GM12874 (cell line): ENCODE results near the gene HAAO.

Experiments
- TF ChIP-seq, protein P1 (sequence below): IDR thresholded peaks from 2 replicates; pipeline ENCODE4 v1.5.1; 2011; ENCODE audit warnings: low read depth, mild to moderate bottlenecking, control low read depth, low read length, moderate library complexity; ENCODE audit not compliant: insufficient read depth

The HAAO gene

GRCh38 chr2:42781181-42781580 lies 11.2 kb downstream of the HAAO start:
- TF ChIP-seq, protein P1, sequence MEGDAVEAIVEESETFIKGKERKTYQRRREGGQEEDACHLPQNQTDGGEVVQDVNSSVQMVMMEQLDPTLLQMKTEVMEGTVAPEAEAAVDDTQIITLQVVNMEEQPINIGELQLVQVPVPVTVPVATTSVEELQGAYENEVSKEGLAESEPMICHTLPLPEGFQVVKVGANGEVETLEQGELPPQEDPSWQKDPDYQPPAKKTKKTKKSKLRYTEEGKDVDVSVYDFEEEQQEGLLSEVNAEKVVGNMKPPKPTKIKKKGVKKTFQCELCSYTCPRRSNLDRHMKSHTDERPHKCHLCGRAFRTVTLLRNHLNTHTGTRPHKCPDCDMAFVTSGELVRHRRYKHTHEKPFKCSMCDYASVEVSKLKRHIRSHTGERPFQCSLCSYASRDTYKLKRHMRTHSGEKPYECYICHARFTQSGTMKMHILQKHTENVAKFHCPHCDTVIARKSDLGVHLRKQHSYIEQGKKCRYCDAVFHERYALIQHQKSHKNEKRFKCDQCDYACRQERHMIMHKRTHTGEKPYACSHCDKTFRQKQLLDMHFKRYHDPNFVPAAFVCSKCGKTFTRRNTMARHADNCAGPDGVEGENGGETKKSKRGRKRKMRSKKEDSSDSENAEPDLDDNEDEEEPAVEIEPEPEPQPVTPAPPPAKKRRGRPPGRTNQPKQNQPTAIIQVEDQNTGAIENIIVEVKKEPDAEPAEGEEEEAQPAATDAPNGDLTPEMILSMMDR = no peak

DNA sequence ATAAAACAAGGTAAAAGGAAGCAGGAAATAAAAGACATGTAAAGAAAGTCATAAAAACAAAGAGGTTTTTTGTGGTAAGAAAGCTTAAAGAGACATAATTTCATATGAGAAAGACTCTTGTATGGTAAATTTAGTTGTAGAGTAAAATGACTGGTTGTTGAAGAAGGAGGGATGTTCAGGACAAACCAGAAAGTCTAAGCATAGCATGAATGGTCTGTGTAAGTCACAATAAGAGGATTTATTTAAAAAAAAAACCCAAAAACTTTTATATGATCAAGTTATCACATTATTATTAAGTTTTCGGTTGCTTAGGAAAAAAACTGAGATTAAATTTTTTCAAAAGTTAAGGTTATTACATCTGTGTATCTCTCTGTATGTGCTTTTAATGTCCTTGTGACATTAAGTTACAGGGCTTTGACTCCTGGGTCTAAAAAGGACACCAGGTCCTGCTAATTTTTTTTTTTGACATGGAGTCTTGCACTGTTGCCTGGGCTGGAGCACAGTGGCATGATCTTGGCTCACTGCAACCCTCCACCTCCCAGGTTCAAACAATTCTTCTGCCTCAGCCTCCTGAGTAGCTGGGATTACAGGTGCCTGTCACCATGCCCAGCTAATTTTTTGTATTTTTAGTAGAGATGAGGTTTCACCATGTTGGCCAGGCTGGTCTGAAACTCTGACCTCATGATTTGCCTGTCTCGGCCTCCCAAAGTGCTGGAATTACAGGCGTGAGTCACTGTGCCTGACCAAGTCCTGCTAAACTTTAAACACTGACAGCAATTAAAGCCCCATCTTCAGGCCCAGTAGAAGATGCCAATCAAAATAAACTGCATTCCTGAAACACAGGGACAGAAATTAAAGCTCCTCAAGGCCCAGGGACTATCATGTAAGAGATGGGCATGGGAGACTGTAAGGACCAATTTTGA lies 14.2 kb downstream of the HAAO start:
- TF ChIP-seq, protein P1 = no peak

- TF ChIP-seq, protein P1 = no peak
These were observed 16.6 kb downstream of the HAAO start for GRCh38 chr2:42775810-42776209.

DNA sequence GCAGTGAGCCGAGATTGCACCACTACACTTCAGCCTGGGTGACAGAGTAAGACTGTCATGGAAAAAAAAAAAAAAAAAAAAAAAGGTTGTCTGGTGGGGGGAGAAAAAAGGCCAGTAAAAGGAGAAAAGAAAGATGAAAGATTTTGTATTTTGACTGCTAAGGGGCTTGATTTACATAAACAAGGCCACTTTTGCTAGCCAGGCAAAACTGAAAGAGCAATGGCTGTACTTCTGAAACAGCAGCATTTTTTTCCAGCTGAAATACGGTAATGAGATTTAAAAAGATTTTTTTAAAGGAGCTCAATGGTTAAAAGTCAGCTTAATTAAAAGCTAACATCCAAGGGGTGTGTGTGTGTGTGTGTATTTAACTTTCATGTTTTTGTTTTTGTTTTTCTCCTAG lies 17.2 kb downstream of the HAAO start:
- TF ChIP-seq, protein P1 = no peak

DNA sequence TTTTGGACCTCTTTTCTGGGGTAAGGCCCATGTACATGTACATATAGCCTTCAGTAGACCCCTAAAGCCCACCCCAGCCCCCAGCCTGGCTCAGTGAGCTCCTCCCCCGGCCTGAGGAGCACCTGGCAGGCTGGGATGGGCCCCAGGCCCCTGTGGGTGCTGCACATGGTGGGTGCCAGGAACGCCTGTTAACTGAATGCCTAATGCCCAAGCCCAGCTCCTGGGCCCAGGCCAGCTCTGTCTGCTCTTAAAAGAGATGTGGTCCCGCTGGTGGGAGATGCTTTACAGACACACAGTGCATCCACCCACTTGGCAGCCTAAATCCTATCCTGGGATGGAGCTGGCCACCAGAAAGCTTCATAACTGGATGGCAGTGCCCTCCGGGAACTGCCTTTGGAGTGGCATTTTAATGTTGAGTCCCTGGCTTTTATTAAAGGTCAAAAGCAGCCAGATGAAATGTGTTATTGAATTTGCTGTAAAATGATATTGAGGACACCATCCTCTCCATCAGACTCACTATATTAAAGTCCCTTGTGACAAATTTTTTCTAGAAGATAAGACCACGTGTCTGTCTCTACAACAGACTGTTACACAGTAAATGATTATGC lies 20.7 kb downstream of the HAAO start:
- TF ChIP-seq, protein P1 = no peak

DNA sequence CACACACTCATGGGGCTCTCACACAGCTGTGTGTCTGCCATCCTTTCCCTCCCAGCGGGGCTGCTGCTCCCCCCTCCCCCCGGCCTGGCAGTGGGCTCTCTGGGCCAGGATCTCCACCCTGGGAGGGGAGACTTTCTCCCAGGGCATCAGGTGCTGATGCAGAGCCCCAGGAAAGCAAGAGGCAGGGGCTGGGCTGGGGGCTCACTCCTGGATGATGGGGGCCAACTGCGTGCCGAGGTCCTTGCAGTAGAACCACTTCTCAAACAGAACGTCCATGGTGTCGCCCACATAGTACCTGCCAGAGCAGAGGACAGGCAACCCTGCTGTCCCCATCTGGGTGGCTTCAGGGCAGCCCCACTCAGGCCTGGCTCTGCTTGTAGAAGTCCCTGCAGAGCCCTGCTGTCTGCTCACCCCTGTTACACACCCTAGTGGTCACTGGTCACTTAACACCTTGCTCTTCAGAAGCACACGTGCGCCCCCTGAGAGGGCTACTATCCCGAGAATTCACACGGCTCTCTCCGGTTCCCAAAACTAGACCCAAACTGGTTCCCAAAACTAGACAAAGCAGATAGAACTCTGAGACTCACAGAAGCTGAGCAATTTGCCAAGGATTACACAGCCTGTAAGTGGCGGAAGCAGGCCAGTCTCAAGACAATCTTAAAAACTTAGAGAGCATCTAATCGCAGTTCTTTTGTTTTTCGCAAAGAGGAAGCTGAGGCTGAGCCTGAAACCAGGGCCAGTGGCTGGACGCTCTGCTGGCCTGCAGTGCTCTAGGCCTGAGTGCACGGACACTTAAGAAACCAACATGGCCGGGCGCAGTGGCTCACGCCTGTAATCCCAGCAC lies 21.9 kb downstream of the HAAO start:
- TF ChIP-seq, protein P1 = peak; percentile 66
